Right ventricle myocardium inferior (tissue), 1 donor: ENCODE measurements around the gene CUL7. TPM values are rescaled to one million over a fixed set of nuclear protein-coding genes. Genes with fewer than 3 reads are reported as not detected.
"Not testable (repeated sequence)": the region's sequence is repeated elsewhere in the genome, so short reads cannot be mapped to it uniquely, and the experiment has no call there.

Source experiments
- ATAC-seq: fragments of 200-7000 bp; cut with Tn5 transposase; one replicate; pipeline ENCODE4 v1.9.1; 2020; ENCODE audit warnings: mild to moderate bottlenecking, moderate library complexity
- DNase-seq: peaks from one replicate; pipeline ENCODE4 v3.0.0; 2021; ENCODE audit errors: missing footprints
- intact Hi-C: fragments of 100-400 bp; cut with DNase I; formaldehyde crosslinking; loops from one replicate; pipeline ENCODE4 v1.11.0; 2022
- total RNA-seq: library from RNA; stranded (reverse); fragmentation: NEBNext Ultra II Directional; extraction: Animal tissue kit (Norgen Biotek cat#: 25700); gene quantifications from one replicate; pipeline ENCODE4 v1.2.1, GENCODE V29; 2021
- donor health status: DM: no; HTN: yes; CAD: no; lungs with severe emphysema.

CUL7 gene
- total RNA-seq, 1 donor from 2014 or later, result 7.3 TPM

DNA sequence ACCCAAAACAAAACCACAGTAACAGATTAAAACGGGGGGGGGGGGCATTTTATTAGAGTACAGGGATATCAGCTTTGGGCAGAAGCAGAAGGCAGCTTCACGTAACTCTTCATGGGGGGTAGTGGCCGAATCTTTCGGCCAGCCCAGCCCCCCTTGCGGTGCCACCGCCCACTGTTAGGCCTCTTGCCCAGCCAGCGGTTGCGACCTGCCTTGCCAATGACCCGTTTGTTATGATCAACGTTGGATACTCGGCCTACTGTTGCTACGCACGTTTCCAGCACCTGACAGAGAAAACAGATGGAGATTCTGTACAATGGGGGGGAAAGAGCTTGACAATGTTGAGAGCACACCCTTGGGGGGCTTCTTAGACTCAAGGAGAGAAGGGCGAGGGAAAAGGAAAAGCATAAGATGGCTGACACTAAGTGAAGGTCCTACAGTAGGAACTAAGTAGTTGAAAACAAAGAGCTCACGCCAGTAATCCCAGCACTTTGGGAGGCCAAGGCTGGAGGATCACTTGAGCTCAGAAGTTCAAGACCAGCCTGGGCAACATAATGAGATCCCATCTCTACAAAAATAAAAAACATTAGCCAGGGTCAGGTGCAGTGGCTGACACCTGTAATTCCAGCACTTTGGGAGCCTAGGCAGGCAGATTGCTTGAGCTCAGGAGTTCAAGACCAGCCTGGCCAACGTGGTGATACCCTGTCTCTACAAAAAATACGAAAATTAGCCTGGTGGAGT lies 724 bp upstream of the CUL7 start:
- ATAC-seq, result no peak
- intact Hi-C loops, result loop anchor here (5.0 kb wide), 1 partner anchor 88 kb away; no protein-coding TSS in a partner anchor
- DNase-seq, result no peak

DNA sequence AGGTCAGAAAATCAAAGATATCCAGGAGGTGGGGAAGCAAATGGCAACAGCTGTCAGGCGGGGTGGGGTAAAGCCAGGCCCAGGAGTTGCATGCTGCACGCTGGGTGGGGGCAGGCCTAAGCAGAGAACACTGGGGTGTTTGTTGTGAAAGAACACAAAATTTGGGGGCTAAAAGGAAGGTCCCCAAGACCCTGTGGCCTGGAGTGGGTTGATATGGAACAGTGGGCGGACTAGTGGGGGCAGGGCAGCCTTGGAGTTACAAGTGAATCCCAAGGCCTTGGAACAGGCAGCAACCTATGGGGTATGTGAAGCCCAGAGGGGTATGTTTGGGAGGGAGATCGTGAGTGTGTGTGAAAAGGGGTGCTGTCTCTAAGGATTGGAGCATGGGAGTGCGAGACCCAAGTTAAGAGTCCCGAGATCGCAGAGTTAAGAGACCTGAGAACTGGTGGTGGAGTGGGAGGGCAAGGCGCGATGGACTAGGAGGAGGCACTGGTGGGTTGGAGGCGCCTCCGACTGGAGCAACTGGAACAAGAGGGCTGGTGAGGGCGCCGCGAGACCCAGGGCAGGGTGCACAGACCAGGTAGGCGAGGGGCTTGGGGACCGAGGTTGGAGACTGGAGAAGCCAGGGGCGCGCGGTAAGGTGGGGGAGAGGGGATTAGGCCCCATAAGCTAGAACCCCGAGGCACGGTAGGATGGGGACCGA lies 658 bp downstream of the CUL7 start:
- DNase-seq, result no peak
- peak; percentile 1 for ATAC-seq
- intact Hi-C loops, result loop anchor here (2.0 to 5.0 kb wide), 2 partner anchors 16 to 89 kb away; no protein-coding TSS in a partner anchor

DNA sequence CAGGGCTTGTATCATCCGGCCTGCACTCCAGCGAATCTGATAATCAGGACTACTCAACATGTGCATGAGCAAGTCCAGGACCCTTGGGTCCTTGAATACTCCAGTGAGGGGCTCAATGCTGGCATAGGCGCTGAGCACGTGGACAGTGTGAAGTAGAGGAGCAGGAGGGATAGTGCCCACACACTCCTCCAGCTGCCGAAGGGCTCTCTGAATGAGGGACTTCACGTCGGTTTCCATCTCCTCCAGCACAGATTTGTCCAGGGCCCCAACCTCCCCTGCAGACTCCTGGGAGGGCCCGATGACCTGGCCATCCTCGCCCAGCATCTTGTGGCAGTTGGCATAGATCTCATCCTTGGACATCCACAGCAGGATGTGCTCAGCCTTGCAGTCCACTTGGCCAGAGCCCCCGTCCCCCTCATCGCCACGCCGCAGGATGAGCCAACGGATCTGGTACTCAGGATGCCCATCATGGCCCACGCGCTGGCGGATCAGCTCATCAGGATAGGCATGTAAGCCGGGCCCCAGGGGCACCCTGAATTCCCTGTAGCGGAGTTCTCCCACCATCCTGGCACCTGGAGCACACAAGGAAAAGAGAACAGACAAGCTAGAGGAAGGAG lies 1.3 kb downstream of the CUL7 start:
- no peak for ATAC-seq
- intact Hi-C loops, result loop anchor here (2.0 to 5.0 kb wide), 2 partner anchors 16 to 90 kb away; no protein-coding TSS in a partner anchor
- DNase-seq, result no peak

DNA sequence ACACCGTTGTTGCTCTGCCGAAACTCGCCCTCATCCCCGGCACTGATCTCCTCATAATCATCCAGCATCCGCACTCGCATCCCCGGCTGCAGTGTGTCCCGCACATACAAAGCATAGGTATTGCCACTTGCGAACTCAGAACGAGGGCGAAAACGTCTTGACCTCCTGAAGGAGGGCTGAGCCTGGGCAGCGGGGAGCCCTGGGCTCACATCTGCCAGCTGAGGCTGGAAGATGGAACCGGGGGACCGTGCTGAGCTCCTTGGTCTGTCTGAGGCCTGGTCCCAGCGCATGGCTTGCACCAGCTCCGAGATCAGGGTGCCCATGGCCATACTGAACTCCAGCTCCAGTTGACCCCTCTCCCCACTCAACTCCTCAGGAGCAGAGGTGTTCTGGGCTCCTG lies 2.7 kb downstream of the CUL7 start:
- ATAC-seq, result no peak
- intact Hi-C loops, result loop anchor here (5.0 kb wide), 1 partner anchor 91 kb away; no protein-coding TSS in a partner anchor
- no peak for DNase-seq

DNA sequence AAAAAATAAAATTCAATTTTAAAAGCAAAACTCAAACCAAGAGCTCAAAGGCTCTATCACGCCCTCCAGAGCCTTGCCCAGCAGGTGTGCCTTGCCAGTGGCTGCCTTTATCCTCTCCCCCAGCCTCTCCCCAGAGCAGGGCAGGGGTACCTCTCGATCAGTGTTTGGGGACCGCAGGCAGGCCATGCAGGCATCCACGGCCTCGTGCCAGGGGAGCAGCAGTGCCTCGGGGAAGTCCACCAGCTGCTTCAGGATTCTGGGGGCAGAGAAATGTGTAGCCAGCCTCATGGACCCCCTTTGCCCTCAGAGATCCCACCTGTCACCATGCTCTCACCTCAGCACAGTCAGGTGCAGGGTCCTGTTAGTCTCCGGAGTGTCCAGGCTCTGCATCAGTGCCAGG lies 5.7 kb downstream of the CUL7 start:
- ATAC-seq (no peak), DNase-seq (no peak)
- intact Hi-C loops, result no loop called here

DNA sequence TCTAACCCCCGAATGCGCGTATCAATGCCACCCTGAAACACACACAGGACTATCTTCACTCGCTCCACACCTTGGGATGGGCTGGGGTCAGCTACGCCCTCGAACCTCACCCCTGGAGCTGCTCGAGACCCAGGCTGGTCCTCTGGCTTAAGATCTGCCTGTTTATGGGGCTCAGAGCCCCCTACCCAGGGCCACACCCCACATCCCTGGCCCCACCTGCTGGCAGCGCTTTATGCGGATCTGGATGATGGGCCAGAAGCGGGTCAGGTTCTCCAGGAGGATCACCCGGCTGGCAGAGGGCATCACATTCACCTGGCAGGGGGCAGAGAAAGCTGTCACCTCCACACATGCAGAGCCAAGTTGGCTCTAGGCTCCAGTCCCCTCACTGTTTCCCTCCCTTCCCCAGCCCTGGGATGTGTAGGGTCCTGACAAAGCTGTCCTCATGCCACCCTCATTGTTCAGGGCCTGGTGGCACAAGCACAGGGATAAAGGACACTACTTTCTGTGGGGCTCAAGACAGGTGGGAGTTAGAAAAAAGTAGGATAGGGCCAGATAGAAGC lies 8.2 kb downstream of the CUL7 start:
- intact Hi-C loops, result no loop called here
- no peak for DNase-seq

DNA sequence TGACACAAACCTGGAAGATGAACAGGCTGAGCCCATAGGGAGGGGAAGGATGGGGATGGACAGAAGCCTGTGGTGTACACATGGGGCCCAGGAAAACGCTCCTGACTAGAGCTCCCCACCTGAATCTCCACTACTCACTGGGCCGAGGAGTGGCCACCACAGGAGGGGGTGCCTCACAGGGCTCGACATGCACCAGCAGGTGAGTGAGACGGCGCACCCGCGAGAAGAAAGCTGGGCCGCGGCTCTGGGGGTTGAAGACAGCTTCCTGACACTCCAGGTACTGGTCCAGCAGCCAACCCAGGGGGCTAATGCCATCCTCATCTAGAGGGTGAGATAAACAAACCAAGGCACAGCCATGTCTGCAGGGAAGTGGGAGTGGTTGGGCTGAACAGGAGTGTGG lies 10.3 kb downstream of the CUL7 start:
- no peak for DNase-seq

More for the DNA sequence above, 8.2 kb downstream of the CUL7 start:
- no peak for ATAC-seq

DNA sequence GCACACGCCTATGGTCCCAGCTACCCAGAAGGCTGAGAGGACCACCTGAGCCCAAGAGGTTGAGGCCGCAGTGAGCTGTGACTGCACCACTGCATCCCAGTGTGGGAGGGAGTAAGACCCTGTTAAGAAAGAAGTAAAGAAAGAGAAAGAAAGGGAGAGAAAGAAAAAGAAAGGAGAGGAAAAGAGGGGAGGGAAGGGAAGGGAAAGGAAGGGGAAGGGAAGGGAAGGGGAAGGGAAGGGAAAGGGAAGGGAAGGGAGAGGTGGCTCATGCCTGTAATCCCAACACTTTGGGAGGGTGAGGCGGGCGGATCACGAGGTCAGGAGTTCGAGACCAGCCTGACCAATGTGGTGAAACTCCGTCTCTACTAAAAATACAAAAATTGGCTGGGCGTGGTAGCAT lies 12.2 kb downstream of the CUL7 start:
- DNase-seq, intact Hi-C loops, ATAC-seq: not testable (repeated sequence)

More for the DNA sequence above, 10.3 kb downstream of the CUL7 start:
- intact Hi-C loops, result no loop called here
- no peak for ATAC-seq

DNA sequence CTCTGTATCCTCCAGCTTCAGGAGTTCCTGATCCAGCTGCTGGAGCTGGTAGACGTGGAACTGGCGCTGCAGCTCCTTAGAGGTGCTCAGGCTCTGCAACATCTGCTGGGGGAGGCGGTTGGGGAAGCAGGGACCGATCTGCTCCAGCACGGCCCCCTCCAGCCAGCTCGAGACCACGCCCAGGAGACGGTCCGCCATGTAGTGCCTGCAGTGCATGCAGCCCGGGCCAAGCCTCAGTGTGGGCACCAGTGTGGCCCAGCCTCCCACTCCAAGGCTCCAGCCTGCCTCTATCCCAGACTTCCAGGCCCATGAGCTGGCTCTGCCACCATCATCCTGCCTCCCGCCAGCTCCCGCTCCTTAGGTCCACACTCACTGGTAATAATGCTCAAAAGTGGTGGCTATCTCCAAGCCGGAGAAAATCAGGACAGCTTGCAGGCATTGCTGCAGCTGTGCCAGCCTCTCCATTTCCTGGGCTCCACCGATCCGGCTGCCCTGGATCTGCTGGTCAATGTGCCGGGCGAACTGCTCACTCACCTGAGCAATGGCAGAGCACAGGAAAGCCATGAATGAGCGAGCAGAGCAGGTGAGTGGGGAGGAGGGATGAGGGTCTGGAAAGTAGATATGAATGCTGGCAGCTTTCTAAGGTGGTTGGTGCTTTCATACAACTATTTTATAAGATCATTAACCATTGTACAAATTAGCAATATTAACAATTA lies 13.0 kb downstream of the CUL7 start:
- ATAC-seq, result no peak
- no peak for DNase-seq
- intact Hi-C loops, result no loop called here

DNA sequence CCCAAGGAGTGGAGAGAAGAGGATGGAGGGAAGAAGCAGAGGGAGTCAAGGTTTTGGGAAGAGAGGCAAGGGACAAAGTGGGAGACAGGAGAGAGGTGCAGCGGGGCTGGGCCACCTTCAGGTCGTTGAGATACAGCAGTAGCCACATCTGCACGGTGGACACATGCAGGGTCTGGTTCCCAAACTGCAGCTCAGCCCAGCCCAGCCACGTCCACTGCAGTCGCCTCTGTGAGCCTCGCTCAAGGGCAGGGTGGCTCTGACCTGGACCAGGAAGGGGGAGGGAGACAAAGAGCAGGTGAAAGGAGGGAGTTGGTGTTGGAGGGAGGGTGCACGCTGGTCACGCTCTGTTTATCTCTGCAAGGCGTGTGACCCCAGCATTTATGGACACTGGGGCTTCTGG lies 14.9 kb downstream of the CUL7 start:
- intact Hi-C loops, result no loop called here
- no peak for DNase-seq
- ATAC-seq, result no peak

DNA sequence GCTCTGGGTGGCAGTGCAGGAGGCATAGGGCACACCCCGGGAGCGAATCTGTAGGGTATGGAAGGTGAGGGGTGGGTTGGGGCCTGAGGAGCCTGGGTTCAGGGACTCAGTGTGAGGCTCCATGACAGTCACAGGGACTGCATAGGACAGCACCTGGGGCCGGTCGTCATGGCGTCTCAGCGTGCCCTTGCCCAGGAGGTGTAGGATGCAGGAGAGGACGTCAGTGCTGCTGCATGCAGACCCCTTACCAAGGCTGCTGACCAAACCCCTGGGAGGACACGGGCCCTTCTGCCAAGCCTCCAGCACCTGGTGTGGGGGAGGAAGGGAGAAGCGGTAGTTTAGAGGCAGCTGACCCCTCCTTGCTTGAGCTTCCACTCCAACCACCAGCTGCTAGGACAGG lies 15.9 kb downstream of the CUL7 start:
- no peak for DNase-seq
- intact Hi-C loops, result loop anchor here (2.0 kb wide), 1 partner anchor 15 kb away; the partner anchor contains the start of gene CUL7
- ATAC-seq, result no peak

DNA sequence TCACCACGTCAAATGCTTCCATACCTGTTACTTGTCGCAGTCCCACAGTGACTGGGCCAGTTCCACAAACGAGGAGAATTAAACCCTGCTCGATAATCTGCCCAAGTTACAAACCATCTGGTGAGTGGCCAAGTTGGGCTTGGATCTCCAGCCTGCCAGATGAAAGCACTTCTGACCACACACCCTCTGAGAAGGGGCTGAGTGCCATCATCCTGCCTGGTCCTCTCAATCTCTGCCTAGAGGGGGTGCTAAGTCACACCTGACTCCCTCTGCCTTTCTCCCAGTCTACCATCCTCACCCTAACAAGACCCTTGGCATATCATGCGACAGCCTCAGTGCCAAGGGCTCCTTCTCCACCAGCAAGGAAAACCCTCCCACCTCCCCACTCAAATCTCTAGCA lies 16.5 kb downstream of the CUL7 start:
- intact Hi-C loops, result loop anchor here (2.0 kb wide), 1 partner anchor 16 kb away; the partner anchor contains the start of gene CUL7
- peak; percentile 38 for ATAC-seq
- no peak for DNase-seq

DNA sequence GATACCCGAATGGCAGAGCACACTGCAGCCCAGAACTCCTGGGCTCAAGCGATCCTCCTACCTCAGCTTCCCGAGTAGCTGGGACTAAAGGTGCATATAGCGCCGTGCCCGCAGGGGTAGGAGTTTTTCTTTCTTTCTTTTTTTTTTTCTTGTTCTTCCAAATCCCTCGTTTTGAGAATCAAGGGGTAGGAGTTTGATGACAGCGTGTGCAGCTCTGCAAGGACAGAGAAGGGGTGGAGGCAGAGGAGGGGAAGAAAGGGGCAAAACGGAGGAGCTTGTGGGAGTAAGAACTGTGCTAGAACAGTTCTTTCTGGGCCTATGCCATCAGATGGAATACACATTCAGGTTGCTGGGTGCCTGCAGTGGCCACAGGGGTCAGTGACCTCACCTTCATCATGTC lies 16.9 kb downstream of the CUL7 start:
- intact Hi-C loops, result loop anchor here (1.0 to 2.0 kb wide), 2 partner anchors 16 to 19 kb away; partner anchors contain the start of gene CUL7
- ATAC-seq (no peak), DNase-seq (no peak)

DNA sequence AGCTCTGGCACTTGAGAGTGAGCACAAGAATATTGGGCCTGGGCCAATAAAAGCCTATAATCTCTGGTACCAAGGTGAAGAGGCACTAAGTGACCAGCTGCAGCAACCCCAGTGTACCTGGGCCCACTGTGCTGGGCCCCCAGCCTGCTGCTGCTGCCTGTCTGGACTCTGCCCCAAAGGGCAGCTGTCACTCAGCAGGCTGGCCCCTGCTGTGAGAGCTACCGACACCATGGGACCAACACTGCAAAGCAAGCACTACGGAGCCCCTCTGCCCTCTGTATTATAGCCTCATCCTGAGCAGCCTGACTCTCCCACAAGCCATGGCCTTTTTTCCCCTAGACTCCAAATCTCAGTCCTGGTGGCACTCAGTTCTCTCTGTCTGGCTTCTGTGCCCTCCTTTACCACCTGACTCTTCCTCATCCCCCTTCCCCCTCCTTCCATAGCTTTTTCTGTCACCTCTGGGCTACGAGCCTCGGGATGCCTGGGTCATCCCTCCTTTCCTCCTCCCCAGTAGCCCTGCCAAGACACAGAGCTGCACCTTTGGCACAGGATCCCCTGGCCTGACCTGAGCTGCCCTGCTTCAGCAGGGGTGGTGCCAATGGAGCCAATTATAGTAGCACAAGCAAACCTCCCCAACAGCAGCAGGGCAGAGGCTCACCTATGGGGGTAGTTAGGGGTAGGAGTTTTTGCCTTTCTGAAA lies 18.0 kb downstream of the CUL7 start:
- intact Hi-C loops, result loop anchor here (1.0 to 2.0 kb wide), 2 partner anchors 17 to 18 kb away; partner anchors contain the start of gene CUL7
- DNase-seq (no peak), ATAC-seq (peak; percentile 93)

DNA sequence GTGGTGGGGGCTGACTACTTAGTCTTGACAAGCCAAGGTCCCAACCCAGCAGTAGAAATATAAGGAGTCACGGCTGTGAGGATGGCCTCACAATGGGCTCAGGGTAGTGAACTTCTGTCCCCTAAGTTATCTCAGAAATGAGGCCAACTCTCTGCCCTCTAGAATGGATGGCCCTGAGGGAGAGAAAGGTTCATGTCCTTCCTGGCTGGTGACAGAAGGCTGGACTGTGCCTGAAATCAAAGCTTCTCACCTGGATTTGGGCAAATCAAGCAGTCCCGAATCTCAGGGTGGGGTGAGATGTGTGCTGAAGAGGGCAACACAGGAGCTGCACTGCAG lies 19.5 kb downstream of the CUL7 start:
- ATAC-seq, result no peak
- intact Hi-C loops, result no loop called here
- no peak for DNase-seq

DNA sequence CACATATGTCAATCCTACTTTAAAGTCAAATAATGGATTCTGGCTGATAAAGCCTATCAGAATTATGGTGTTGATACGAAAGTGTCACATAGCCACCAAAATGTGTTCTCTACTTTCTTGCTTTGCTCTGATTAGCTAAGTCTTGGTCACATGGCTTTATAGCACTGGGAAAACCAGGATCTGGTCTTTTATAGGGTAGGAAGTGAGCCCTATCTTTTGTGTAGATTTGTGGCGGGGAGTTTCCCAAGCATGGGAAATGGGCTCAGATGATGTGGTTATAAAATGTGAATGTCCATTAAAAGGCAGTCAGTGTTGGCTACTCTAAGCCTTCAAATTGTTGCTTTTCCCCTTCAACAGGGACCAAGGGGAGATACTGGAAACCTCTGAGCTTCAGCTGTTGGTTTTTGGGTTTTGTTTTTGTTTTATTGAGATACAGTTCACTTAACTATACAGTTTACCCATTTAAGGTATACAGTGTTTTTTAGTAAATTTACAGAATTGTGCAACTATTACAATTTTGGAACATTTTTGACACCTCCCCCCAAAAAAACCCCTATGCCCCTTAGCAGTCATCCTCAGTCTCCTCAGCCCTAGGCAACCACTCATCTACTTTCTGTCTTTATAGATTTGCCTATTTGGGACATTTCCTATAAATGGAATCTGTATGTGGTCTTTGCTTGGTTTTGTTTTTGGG lies 20.0 kb downstream of the CUL7 start:
- intact Hi-C loops, result no loop called here
- ATAC-seq, result no peak

DNA sequence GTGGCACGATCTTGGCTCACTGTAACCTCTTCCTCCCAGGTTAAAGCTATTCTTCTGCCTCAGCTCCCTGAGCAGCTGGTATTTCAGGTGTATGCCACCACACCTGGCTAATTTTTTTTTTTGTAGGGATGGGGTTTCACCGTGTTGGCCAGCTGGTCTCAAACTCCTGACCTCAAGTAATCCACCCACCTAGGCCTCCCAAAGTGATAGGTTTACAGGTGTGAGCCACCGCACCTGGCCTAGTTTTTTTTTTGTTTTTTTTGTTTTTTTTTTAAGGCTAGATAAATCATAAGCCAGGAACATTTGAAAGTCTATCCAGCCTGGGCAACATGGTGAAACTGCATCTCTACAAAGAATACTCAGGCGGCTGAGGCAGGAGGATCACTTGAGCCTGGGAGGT lies 21.3 kb downstream of the CUL7 start:
- intact Hi-C loops, result no loop called here
- ATAC-seq, result no peak
- DNase-seq, result no peak

More for the DNA sequence above, 20.0 kb downstream of the CUL7 start:
- no peak for DNase-seq
